ENCODE results near the gene MRPL50. TPM values are rescaled to one million over a fixed set of nuclear protein-coding genes. Genes with fewer than 3 reads are reported as not detected.
A peak's percentile ranks its signal among the peaks of the same experiment; 100 is the strongest.

MRPL50 gene
- total RNA-seq, 1 experiment from 2014 or later = 19.6 TPM

GRCh38 chr9:101397746-101398067 is 711 bp downstream of the MRPL50 start:
- ChIA-PET POLR2A (no interaction called here), CTCF (no interaction called here)
- no peak for DNase-seq (ENCODE audit: low spot score)
- Mint-ChIP-seq H3K4me1 (peaks cover 26% of the 10 kb centered on the region), H3K27ac (peak overlapping the region; percentile 99), H3K27me3 (ENCODE audit: low read depth) (no peaks in the 10 kb centered on the region), H3K4me3 (peak overlapping the region; percentile 99), H3K9me3 (peaks cover 29% of the 10 kb centered on the region), H3K36me3 (peaks cover 66% of the 10 kb centered on the region)
- no peak for ATAC-seq
- TF ChIP-seq CDX4 (CRISPR knock-in tag; IDR thresholded peaks at IDR 0.05; ENCODE audit: borderline replicate concordance) = no peak
- no peak for TF ChIP-seq TEAD4 (CRISPR knock-in tag; IDR thresholded peaks at IDR 0.05)
- no peak for TF ChIP-seq TEAD1 (CRISPR knock-in tag; IDR thresholded peaks at IDR 0.05)
- TF ChIP-seq GABPB1 (CRISPR knock-in tag; IDR thresholded peaks at IDR 0.05) = no peak
- no peak for TF ChIP-seq ESRRA (CRISPR knock-in tag; IDR thresholded peaks at IDR 0.05; ENCODE audit: borderline replicate concordance)
- TF ChIP-seq ZBTB43 (CRISPR knock-in tag; IDR thresholded peaks at IDR 0.05) = no peak
- TF ChIP-seq E2F1 (CRISPR knock-in tag; IDR thresholded peaks at IDR 0.05) = no peak
- TF ChIP-seq MLX (CRISPR knock-in tag; IDR thresholded peaks at IDR 0.05) = no peak

GRCh38 chr9:101394687-101395086 is 3.7 kb downstream of the MRPL50 start:
- H3K36me3 Mint-ChIP-seq = peaks cover 64% of the 10 kb centered on the region
- H3K27me3 Mint-ChIP-seq (ENCODE audit: low read depth) = no peaks in the 10 kb centered on the region
- CTCF ChIA-PET = no interaction called here
- H3K9me3 Mint-ChIP-seq = peaks cover 32% of the 10 kb centered on the region
- ATAC-seq (no peak), DNase-seq (ENCODE audit: low spot score) (no peak)
- H3K4me3 Mint-ChIP-seq = no peak overlapping the region
- TF ChIP-seq ATF1 (CRISPR knock-in tag; IDR thresholded peaks at IDR 0.05) = no peak
- no peak for TF ChIP-seq ZNF263 (CRISPR knock-in tag; IDR thresholded peaks at IDR 0.05; ENCODE audit: low read depth)
- TF ChIP-seq HMGA2 (CRISPR knock-in tag; IDR thresholded peaks at IDR 0.05) = no peak
- no peak for TF ChIP-seq NR3C1 (CRISPR knock-in tag; conservative IDR thresholded peaks at IDR 0.05; ENCODE audit: low read depth)
- no peak for TF ChIP-seq ETV6 (CRISPR knock-in tag; IDR thresholded peaks at IDR 0.05)
- TF ChIP-seq USF2 (CRISPR knock-in tag; IDR thresholded peaks at IDR 0.05) = no peak
- TF ChIP-seq ZNF671 (CRISPR knock-in tag; IDR thresholded peaks at IDR 0.05) = no peak
- no peak for TF ChIP-seq IRF1 (CRISPR knock-in tag; IDR thresholded peaks at IDR 0.05)
- TF ChIP-seq CREM (CRISPR knock-in tag; IDR thresholded peaks at IDR 0.05) = no peak
- TF ChIP-seq EMX1 (CRISPR knock-in tag; IDR thresholded peaks at IDR 0.05) = no peak
- no peak for TF ChIP-seq ZNF219 (CRISPR knock-in tag; IDR thresholded peaks at IDR 0.05; ENCODE audit: borderline replicate concordance)
- no peak for TF ChIP-seq ZNF396 (CRISPR knock-in tag; IDR thresholded peaks at IDR 0.05; ENCODE audit: borderline replicate concordance)
- POLR2A ChIA-PET = no interaction called here
- peaks cover 22% of the 10 kb centered on the region for H3K4me1 Mint-ChIP-seq
- H3K27ac Mint-ChIP-seq = no peak overlapping the region

- CTCF ChIA-PET = no interaction called here
- DNase-seq (ENCODE audit: low spot score) (no peak), ATAC-seq (no peak)
- Mint-ChIP-seq H3K9me3 (peaks cover 32% of the 10 kb centered on the region), H3K4me3 (no peak overlapping the region), H3K36me3 (peaks cover 73% of the 10 kb centered on the region), H3K27ac (no peak overlapping the region), H3K4me1 (peaks cover 25% of the 10 kb centered on the region), H3K27me3 (ENCODE audit: low read depth) (no peaks in the 10 kb centered on the region)
- POLR2A ChIA-PET = no interaction called here
- no peak for TF ChIP-seq ZNF263 (CRISPR knock-in tag; IDR thresholded peaks at IDR 0.05; ENCODE audit: low read depth)
- TF ChIP-seq FOXP1 (CRISPR knock-in tag; IDR thresholded peaks at IDR 0.05; ENCODE audit: borderline replicate concordance) = no peak
- no peak for TF ChIP-seq PRDM15 (CRISPR knock-in tag; IDR thresholded peaks at IDR 0.05)
- no peak for TF ChIP-seq ZNF396 (CRISPR knock-in tag; IDR thresholded peaks at IDR 0.05; ENCODE audit: borderline replicate concordance)
Observed at GRCh38 chr9:101393135-101393534, 5.3 kb downstream of the MRPL50 start.
